HepG2 (cell line): Measurements from ENCODE around the gene PSMC2. TPM values are rescaled to one million over a fixed set of nuclear protein-coding genes. Genes with fewer than 3 reads are reported as not detected.

Experiments
- AGO2 ChIP-seq: fragments of 200-400 bp; formaldehyde crosslinking; optimal IDR thresholded peaks from 2 replicates; pipeline ENCODE3; 2017; ENCODE audit warnings: mild to moderate bottlenecking, low read depth, low read length, moderate library complexity
- ATF6 ChIP-seq: sonication (generic); formaldehyde crosslinking; conservative IDR thresholded peaks from 2 replicates; pipeline ENCODE4 v1.4.0; 2020; ENCODE audit warnings: missing genetic modification reagents
- BRF2 ChIP-seq: sonication (generic); formaldehyde crosslinking; IDR thresholded peaks from 2 replicates; pipeline ENCODE4 v1.8.1; 2022; ENCODE audit warnings: mild to moderate bottlenecking, missing genetic modification reagents
- CREB1 ChIP-seq, 2 experiments: fragments of 450-650 bp in 1 of 2; IDR thresholded peaks; 2 replicates each; pipeline ENCODE4 v1.6.1; 2016 to 2017; ENCODE audit warnings: control low read depth in 1 of 2, mild to moderate bottlenecking in 1 of 2, missing compliant biosample characterization in 1 of 2, missing genetic modification characterization in 1 of 2
- CREBL2 ChIP-seq: sonication (generic); formaldehyde crosslinking; IDR thresholded peaks from 2 replicates; pipeline ENCODE4 v1.8.1; 2023; ENCODE audit warnings: missing genetic modification reagents, mild to moderate bottlenecking, borderline replicate concordance
- FOSL1 ChIP-seq: sonication (generic); formaldehyde crosslinking; IDR thresholded peaks from 2 replicates; pipeline ENCODE4 v1.9.0; 2021; ENCODE audit warnings: missing genetic modification reagents, borderline replicate concordance
- FOXA1 ChIP-seq, 2 experiments: fragments of 450-650 bp in 1 of 2; sonication (generic) in 1 of 2; formaldehyde crosslinking in 1 of 2; IDR thresholded peaks; 2 replicates each; pipeline versions ENCODE4 v1.4.0 to v1.6.1; 2016 to 2020; ENCODE audit warnings: missing genetic modification reagents in 1 of 2
- FOXK1 ChIP-seq: sonication (generic); formaldehyde crosslinking; IDR thresholded peaks from 2 replicates; pipeline ENCODE4 v1.4.0; 2020; ENCODE audit warnings: low read depth, missing genetic modification reagents, borderline replicate concordance
- HOMEZ ChIP-seq: IDR thresholded peaks from 2 replicates; pipeline ENCODE4 v1.6.1; 2016; ENCODE audit warnings: low read depth
- IRF2 ChIP-seq: IDR thresholded peaks from 2 replicates; pipeline ENCODE4 v1.6.1; 2018; ENCODE audit warnings: missing genetic modification reagents, missing compliant biosample characterization
- KMT2B ChIP-seq: IDR thresholded peaks from 2 replicates; pipeline ENCODE4 v1.6.1; 2016; ENCODE audit warnings: missing genetic modification reagents, missing compliant biosample characterization
- TFDP1 ChIP-seq: IDR thresholded peaks from 2 replicates; pipeline ENCODE4 v1.6.1; 2016; ENCODE audit warnings: missing compliant biosample characterization, missing genetic modification reagents, borderline replicate concordance
- TMF1 ChIP-seq: sonication (generic); formaldehyde crosslinking; IDR thresholded peaks from 2 replicates; pipeline ENCODE4 v1.8.1; 2022; ENCODE audit warnings: low read depth, missing genetic modification reagents
- ZBTB43 ChIP-seq: sonication (generic); formaldehyde crosslinking; conservative IDR thresholded peaks from 2 replicates; pipeline ENCODE4 v1.4.0; 2020; ENCODE audit warnings: missing genetic modification reagents
- ZNF230 ChIP-seq: sonication (generic); formaldehyde crosslinking; IDR thresholded peaks from 2 replicates; pipeline ENCODE4 v1.4.0; 2020; ENCODE audit warnings: mild to moderate bottlenecking, missing genetic modification reagents
- ZNF275 ChIP-seq: sonication (generic); formaldehyde crosslinking; IDR thresholded peaks from 2 replicates; pipeline ENCODE4 v1.8.0; 2022; ENCODE audit warnings: missing genetic modification reagents, mild to moderate bottlenecking, inconsistent platforms, borderline replicate concordance
- ZNF557 ChIP-seq: sonication (generic); formaldehyde crosslinking; IDR thresholded peaks from 2 replicates; pipeline ENCODE4 v1.4.0; 2020; ENCODE audit warnings: missing genetic modification reagents
- ZNF572 ChIP-seq: sonication (generic); formaldehyde crosslinking; IDR thresholded peaks from 2 replicates; pipeline ENCODE4 v1.5.1; 2020; ENCODE audit warnings: mild to moderate bottlenecking, missing genetic modification reagents
- ZNF777 ChIP-seq: sonication (generic); formaldehyde crosslinking; IDR thresholded peaks from 2 replicates; pipeline ENCODE4 v1.4.0; 2020; ENCODE audit warnings: missing genetic modification reagents
- polyA plus RNA-seq, 8 experiments: library from polyadenylated mRNA; depleted of rRNA in 3 of 8; stranded (reverse) in 7 of 8; unstranded in 1 of 8; fragments of >200 nt; fragmentation: Illumina TruSeq in 4 of 8; extraction: Trizol in 4 of 8; gene quantifications; 2 replicates each; pipeline versions ENCODE4 v1.2.1 to v1.2.3, GENCODE V29; 2011 to 2016; ENCODE audit warnings: low read depth in 4 of 8, missing spikeins in 1 of 8, mixed read lengths in 1 of 8; ENCODE audit not compliant: insufficient read depth in 1 of 8
- total RNA-seq, 5 experiments: library from RNA; depleted of rRNA; stranded (reverse); fragments of >200 nt; fragmentation: Illumina TruSeq; extraction: Trizol; gene quantifications; 2 replicates each; pipeline ENCODE4 v1.2.3, GENCODE V29; 2016; ENCODE audit warnings: low read depth in 1 of 5

The PSMC2 gene
- total and polyA plus RNA-seq, 2 of the 13 experiments (the other 11 are each of a cell fraction or from before 2014, with no cell fraction given) = 89.9 to 181 TPM

- TF ChIP-seq ZBTB43 (CRISPR knock-in tag) (peak; percentile 75; the same call in 1 of the 2 replicates), FOXA1 (IDR thresholded peaks at IDR 0.05) (no peak), FOXA1 (CRISPR knock-in tag; IDR thresholded peaks at IDR 0.05) (no peak), KMT2B (CRISPR knock-in tag) (peak; percentile 98), TMF1 (CRISPR knock-in tag) (peak; percentile 80; the same call in 1 of the 2 replicates), ZNF230 (CRISPR knock-in tag) (0 out of 2 replicates have a peak, but pooled peaks have one; percentile 46), TFDP1 (CRISPR knock-in tag) (peak; percentile 93), ZNF777 (CRISPR knock-in tag) (peak; percentile 41; the same call in 1 of the 2 replicates), FOSL1 (CRISPR knock-in tag) (no peak), HOMEZ (CRISPR knock-in tag) (peak; percentile 57; the same call in 1 of the 2 replicates), CREBL2 (CRISPR knock-in tag) (0 out of 2 replicates have a peak, but pooled peaks have one; percentile 51), AGO2 (peak; percentile 34), ATF6 (CRISPR knock-in tag) (0 out of 2 replicates have a peak, but pooled peaks have one; percentile 79), CREB1 (IDR thresholded peaks at IDR 0.05) (peak; percentile 46; the same call in 1 of the 2 replicates), CREB1 (CRISPR knock-in tag; IDR thresholded peaks at IDR 0.05) (peak; percentile 91), ZNF275 (CRISPR knock-in tag) (0 out of 2 replicates have a peak, but pooled peaks have one; percentile 52), ZNF572 (CRISPR knock-in tag) (no peak), BRF2 (CRISPR knock-in tag) (peak; percentile 55; the same call in 1 of the 2 replicates), ZNF557 (no peak), FOXK1 (CRISPR knock-in tag) (peak; percentile 80; the same call in 1 of the 2 replicates), IRF2 (peak; percentile 96)
These were observed 2.8 kb upstream of the PSMC2 start, which contains the start of gene DNAJC2 (continued) for GRCh38 chr7:103344453-103345149.
